KBM-7 (cell line): ENCODE measurements around the gene GRIA3.

ENCODE experiments used
- DNase-seq: peaks from one replicate; pipeline ENCODE4 v3.0.0-alpha.2; 2015
- in situ Hi-C: fragments of 300-500 bp; cut with MboI; formaldehyde crosslinking; loops from 2 replicates; pipeline ENCODE4 v1.14.3; 2020; ENCODE audit warnings: low sequenced_read_pairs, low pct_unique_long_range_greater_than_20kb, mixed read lengths

The GRIA3 gene

GRCh38 chrX:123184219-123184865 is at the start of gene GRIA3:
Gene GRIA3 (plus strand): TSS chrX:123184278. CDS start chrX:123184536, 258 bp downstream.
- no peak for DNase-seq
- in situ Hi-C loops, result no loop called here

GRCh38 chrX:123138473-123138872 is 45.6 kb upstream of the GRIA3 start:
- DNase-seq, result no peak
- in situ Hi-C loops, result no loop called here

- DNase-seq, result no peak
- in situ Hi-C loops, result no loop called here
Observed at GRCh38 chrX:123140454-123140853, 43.6 kb upstream of the GRIA3 start.

- DNase-seq, result no peak
- in situ Hi-C loops, result no loop called here
Observed at GRCh38 chrX:123140904-123141303, 43.2 kb upstream of the GRIA3 start.

GRCh38 chrX:123153846-123154335 is 30.2 kb upstream of the GRIA3 start:
- no peak for DNase-seq
- in situ Hi-C loops, result no loop called here

- in situ Hi-C loops, result no loop called here
- no peak for DNase-seq
Observed at GRCh38 chrX:123155327-123155726, 28.8 kb upstream of the GRIA3 start.

GRCh38 chrX:123157586-123157985 is 26.5 kb upstream of the GRIA3 start:
- no peak for DNase-seq
- in situ Hi-C loops, result no loop called here

- in situ Hi-C loops, result no loop called here
- no peak for DNase-seq
Observed at GRCh38 chrX:123159403-123159802, 24.7 kb upstream of the GRIA3 start.

- DNase-seq, result no peak
- in situ Hi-C loops, result no loop called here
Observed at GRCh38 chrX:123167621-123168020, 16.5 kb upstream of the GRIA3 start.

- DNase-seq, result no peak
- in situ Hi-C loops, result no loop called here
Observed at GRCh38 chrX:123169247-123169901, 14.7 kb upstream of the GRIA3 start.

- DNase-seq, result no peak
Observed at GRCh38 chrX:123170546-123170945, 13.5 kb upstream of the GRIA3 start.

GRCh38 chrX:123171781-123172180 is 12.3 kb upstream of the GRIA3 start:
- in situ Hi-C loops, result no loop called here
- DNase-seq, result no peak

More at GRCh38 chrX:123170546-123170945, 13.5 kb upstream of the GRIA3 start:
- in situ Hi-C loops, result no loop called here

- in situ Hi-C loops, result no loop called here
- DNase-seq, result no peak
Observed at GRCh38 chrX:123172869-123173268, 11.2 kb upstream of the GRIA3 start.

- DNase-seq, result peak; percentile 31
- in situ Hi-C loops, result no loop called here
Observed at GRCh38 chrX:123173833-123174232, 10.2 kb upstream of the GRIA3 start.

GRCh38 chrX:123175366-123176122 is 8.5 kb upstream of the GRIA3 start:
- in situ Hi-C loops, result no loop called here

GRCh38 chrX:123181233-123181914 is 2.7 kb upstream of the GRIA3 start:
- DNase-seq, result no peak
- in situ Hi-C loops, result no loop called here

More at GRCh38 chrX:123175366-123176122, 8.5 kb upstream of the GRIA3 start:
- no peak for DNase-seq

- in situ Hi-C loops, result no loop called here
- no peak for DNase-seq
Observed at GRCh38 chrX:123184866-123185276, 793 bp downstream of the GRIA3 start.

- DNase-seq, result no peak
- in situ Hi-C loops, result no loop called here
Observed at GRCh38 chrX:123185721-123186120, 1.6 kb downstream of the GRIA3 start.

- DNase-seq, result no peak
- in situ Hi-C loops, result no loop called here
Observed at GRCh38 chrX:123186801-123187200, 2.7 kb downstream of the GRIA3 start.
